ENCODE measurements around the gene TSC22D4.

The TSC22D4 gene

DNA sequence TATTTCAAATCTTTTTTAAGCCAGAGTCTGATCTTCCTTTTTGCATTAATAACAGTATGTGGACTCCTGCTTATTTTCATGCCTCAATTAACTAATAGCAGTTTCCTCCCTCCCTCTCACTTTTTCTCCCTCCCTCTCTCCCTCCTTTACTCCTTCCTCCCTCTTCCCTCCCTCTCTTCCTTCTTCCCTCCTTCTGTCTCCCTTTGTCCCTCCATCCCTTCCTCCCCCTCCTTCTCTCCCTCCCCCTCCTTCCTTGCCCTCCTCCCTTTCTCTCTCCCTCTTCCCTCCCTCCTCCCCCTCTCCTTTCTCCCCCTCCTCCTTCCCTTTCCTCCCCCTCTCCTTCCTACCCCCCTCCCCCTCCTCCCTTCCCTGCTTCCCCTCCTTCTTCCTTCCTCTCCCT is 52.5 kb downstream of the TSC22D4 start:
- no peak for DNase-seq

- no peak for DNase-seq
These were observed 53.7 kb downstream of the TSC22D4 start for GRCh38 chr7:100425347-100425746.

- no peak for DNase-seq
These were observed 55.7 kb downstream of the TSC22D4 start for GRCh38 chr7:100423315-100423714.

DNA sequence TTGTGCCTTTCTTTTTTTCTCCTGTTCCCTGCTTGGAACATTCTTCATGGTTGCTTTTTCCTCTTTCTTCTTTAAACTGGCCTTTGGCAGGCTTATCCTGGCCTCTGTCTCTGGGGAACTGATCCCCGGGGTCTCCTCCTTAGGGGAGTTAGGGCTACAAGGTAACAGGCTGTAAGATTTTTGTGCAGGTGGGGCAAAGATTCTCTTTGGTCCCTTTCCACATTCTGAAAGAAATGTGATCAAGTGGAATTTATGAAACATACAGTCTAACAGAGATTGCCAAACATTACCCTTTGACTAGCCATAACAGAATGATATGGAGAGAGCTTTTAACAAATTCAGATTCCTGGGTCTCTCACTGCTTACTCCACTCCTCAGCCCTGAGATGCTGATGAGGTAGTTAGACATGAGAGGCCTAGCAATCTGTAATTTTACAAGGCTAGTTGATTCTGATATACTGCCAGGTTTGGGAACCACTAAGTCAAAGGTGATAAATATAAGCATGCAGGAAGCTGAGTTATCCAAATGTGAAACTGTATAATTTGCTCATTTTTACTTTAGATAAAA is 59.3 kb downstream of the TSC22D4 start:
- DNase-seq = no peak

- no peak for DNase-seq
These were observed 59.9 kb downstream of the TSC22D4 start for GRCh38 chr7:100418930-100419659.
